ENCODE results near the gene WAS. TPM values are rescaled to one million over a fixed set of nuclear protein-coding genes. Genes with fewer than 3 reads are reported as not detected.

WAS gene
- total RNA-seq, 2 experiments from 2014 or later = 85.9 to 102 TPM

GRCh38 chrX:48736303-48736702 lies 52.7 kb downstream of the WAS start:
- Mint-ChIP-seq H3K4me3 (peak overlapping the region; percentile 97), H3K4me1 (peaks cover 20% of the 10 kb centered on the region), H3K9me3 (ENCODE audit: low read depth) (no peaks in the 10 kb centered on the region), H3K27ac (peak overlapping the region; percentile 98), H3K27me3 (no peaks in the 10 kb centered on the region), H3K36me3 (ENCODE audit: low read depth) (no peaks in the 10 kb centered on the region)
- ChIA-PET CTCF (no interaction called here), POLR2A (interaction anchor here (0.6 to 2.0 kb wide), 5 partner anchors 10 to 197 kb away, joined by 3 to 8 read pairs (median 3); partner anchors contain the start of genes HDAC6 and TBC1D25)
- intact Hi-C loops (cut with DNase I, micrococcal nuclease) = loop anchor here (2.0 to 5.0 kb wide), 7 partner anchors 24 to 531 kb away; partner anchors contain the start of genes PPP1R3F (in 1 of the 2), PQBP1 (in 1 of the 2), TIMM17B (in 1 of the 2) and WAS (in 1 of the 2)
- ATAC-seq = peak; percentile 60
- no peak for DNase-seq

GRCh38 chrX:48736878-48737212 lies 53.2 kb downstream of the WAS start:
- Mint-ChIP-seq H3K9me3 (ENCODE audit: low read depth) (no peaks in the 10 kb centered on the region), H3K36me3 (ENCODE audit: low read depth) (no peaks in the 10 kb centered on the region), H3K4me3 (peak overlapping the region; percentile 97), H3K27ac (peak overlapping the region; percentile 98), H3K4me1 (peaks cover 20% of the 10 kb centered on the region), H3K27me3 (no peaks in the 10 kb centered on the region)
- ChIA-PET POLR2A (interaction anchor here (0.9 to 2.0 kb wide), 7 partner anchors 11 to 197 kb away, joined by 3 to 8 read pairs (median 3); partner anchors contain the start of genes HDAC6, SUV39H1, TBC1D25 and WAS), CTCF (interaction anchor here (0.7 kb wide), 1 partner anchor 137 kb away, joined by 3 read pairs; no protein-coding TSS in a partner anchor)
- no peak for ATAC-seq
- intact Hi-C loops (cut with DNase I, micrococcal nuclease) = loop anchor here (1.0 to 5.0 kb wide), 14 partner anchors 14 to 530 kb away; partner anchors contain the start of genes SUV39H1 (in 2 of the 2), GRIPAP1 (in 1 of the 2), PPP1R3F (in 1 of the 2) and PQBP1 (in 1 of the 2)
- DNase-seq = no peak

- DNase-seq = peak; percentile 92
- intact Hi-C loops (cut with DNase I, micrococcal nuclease) = loop anchor here (1.0 to 5.0 kb wide), 14 partner anchors 14 to 530 kb away; partner anchors contain the start of genes SUV39H1 (in 2 of the 2), GRIPAP1 (in 1 of the 2), PPP1R3F (in 1 of the 2) and PQBP1 (in 1 of the 2)
- H3K36me3 Mint-ChIP-seq (ENCODE audit: low read depth) = no peaks in the 10 kb centered on the region
- peak overlapping the region; percentile 97 for H3K4me3 Mint-ChIP-seq
- peaks cover 20% of the 10 kb centered on the region for H3K4me1 Mint-ChIP-seq
- ChIA-PET POLR2A (interaction anchor here (0.6 to 2.0 kb wide), 8 partner anchors 11 to 198 kb away, joined by 3 to 8 read pairs (median 3); partner anchors contain the start of genes HDAC6, SUV39H1, TBC1D25 and WAS), CTCF (interaction anchor here (0.7 kb wide), 1 partner anchor 137 kb away, joined by 3 read pairs; no protein-coding TSS in a partner anchor)
- no peaks in the 10 kb centered on the region for H3K9me3 Mint-ChIP-seq (ENCODE audit: low read depth)
- H3K27ac Mint-ChIP-seq = peak overlapping the region; percentile 99
- no peaks in the 10 kb centered on the region for H3K27me3 Mint-ChIP-seq
- peak; percentile 96 for ATAC-seq
These were observed 53.8 kb downstream of the WAS start for GRCh38 chrX:48737213-48737938.

GRCh38 chrX:48737940-48738339 lies 54.3 kb downstream of the WAS start:
- no peaks in the 10 kb centered on the region for H3K27me3 Mint-ChIP-seq
- no peaks in the 10 kb centered on the region for H3K36me3 Mint-ChIP-seq (ENCODE audit: low read depth)
- DNase-seq (no peak), ATAC-seq (no peak)
- intact Hi-C loops (cut with DNase I, micrococcal nuclease) = loop anchor here (1.0 to 5.0 kb wide), 14 partner anchors 13 to 529 kb away; partner anchors contain the start of genes SUV39H1 (in 2 of the 2), GRIPAP1 (in 1 of the 2), PPP1R3F (in 1 of the 2) and PQBP1 (in 1 of the 2)
- CTCF ChIA-PET = no interaction called here
- POLR2A ChIA-PET = interaction anchor here (1.0 to 2.0 kb wide), 3 partner anchors 17 to 64 kb away, joined by 3 to 8 read pairs (median 4); partner anchors contain the start of genes HDAC6 and WAS
- peaks cover 20% of the 10 kb centered on the region for H3K4me1 Mint-ChIP-seq
- H3K27ac Mint-ChIP-seq = peak overlapping the region; percentile 99
- no peaks in the 10 kb centered on the region for H3K9me3 Mint-ChIP-seq (ENCODE audit: low read depth)
- peak overlapping the region; percentile 97 for H3K4me3 Mint-ChIP-seq

Other genes with a start within 250 kb of the WAS start
- gene SLC38A5, start 213.5 kb upstream of the WAS start, total RNA-seq = 10 to 100 TPM; 83.5 to 98.1 TPM
- 10 to 100 TPM; 73.0 to 93.7 TPM for gene FTSJ1, start 207.6 kb upstream of the WAS start, total RNA-seq
- 1 to 10 TPM; 6.9 to 9.0 TPM for gene PORCN, start 174.8 kb upstream of the WAS start, total RNA-seq
- 100 to 1,000 TPM; 137 to 140 TPM for gene EBP, start 162.0 kb upstream of the WAS start, total RNA-seq
- gene TBC1D25, start 144.1 kb upstream of the WAS start, total RNA-seq = 10 to 100 TPM; 13.2 to 15.2 TPM
- 100 to 1,000 TPM; 164 to 202 TPM for gene RBM3, start 109.3 kb upstream of the WAS start, total RNA-seq
- 10 to 100 TPM; 27.2 to 39.4 TPM for gene WDR13, start 86.3 kb upstream of the WAS start, total RNA-seq
- gene SUV39H1, start 12.9 kb downstream of the WAS start, total RNA-seq = 10 to 100 TPM; 30.8 to 31.7 TPM
- not detected for gene GLOD5, start 77.9 kb downstream of the WAS start, total RNA-seq
- not detected for gene GATA1, start 102.8 kb downstream of the WAS start, total RNA-seq
- 10 to 100 TPM; 59.2 to 69.7 TPM for gene HDAC6, start 118.3 kb downstream of the WAS start, total RNA-seq
- gene ERAS, start 142.7 kb downstream of the WAS start, total RNA-seq = not detected
- 1 to 10 TPM; 1.3 TPM for gene PCSK1N, start 151.8 kb downstream of the WAS start, total RNA-seq
- 10 to 100 TPM; 54.2 to 58.9 TPM for gene TIMM17B, start 214.0 kb downstream of the WAS start, total RNA-seq
- 10 to 100 TPM; 73.4 to 75.3 TPM for gene PQBP1, start 214.1 kb downstream of the WAS start, total RNA-seq
- gene SLC35A2, start 227.8 kb downstream of the WAS start, total RNA-seq = 10 to 100 TPM; 19.7 to 20.3 TPM
- 100 to 1,000 TPM; 320 TPM for gene PIM2, start 235.2 kb downstream of the WAS start, total RNA-seq

All from activated CD4-positive, alpha-beta T cell treated with anti-CD3 and anti-CD28 coated beads for 36 hours (primary cell).